ENCODE measurements around the gene FIGNL2.

- TF ChIP-seq CTCF (IDR thresholded peaks at IDR 0.05; ENCODE audit: low read length) = no peak
- no peak for TF ChIP-seq EZH2 (IDR thresholded peaks at IDR 0.05; ENCODE audit: borderline replicate concordance, low read length)
These were observed 4.1 kb upstream of the FIGNL2 start for GRCh38 chr12:51852404-51853137.

Measured in OCI-LY1 (cell line).